Adrenal gland (tissue), 12 donors: ENCODE results near the gene CTSZ. TPM values are rescaled to one million over a fixed set of nuclear protein-coding genes. Genes with fewer than 3 reads are reported as not detected.
"Not testable (repeated sequence)": the region's sequence is repeated elsewhere in the genome, so short reads cannot be mapped to it uniquely, and the experiment has no call there.

Experiments
- DNase-seq, 7 donors: peaks; one replicate each; pipeline ENCODE4 v3.0.0-alpha.2; 2019 to 2020
- H3K27ac ChIP-seq, 5 donors: fragments of 200-600 bp; sonication (generic) in 4 of 5; 1 replicate in 3 of 5; 2 replicates in 2 of 5; pipeline versions ENCODE4 v1.5.1 to v1.8.0; 2016 to 2020; ENCODE audit warnings: mild to moderate bottlenecking in 1 of 5
- H3K27me3 ChIP-seq: fragments of 200-600 bp; 2 replicates; pipeline ENCODE4 v1.8.0; 2021
- H3K36me3 ChIP-seq, 2 donors: fragments of 200-600 bp; replicated peaks in 1 of 2; 1 replicate in 1 of 2; 2 replicates in 1 of 2; pipeline versions ENCODE4 v1.5.1 to v1.8.0; 2018 to 2022
- H3K4me1 ChIP-seq, 2 donors: fragments of 200-600 bp; replicated peaks in 1 of 2; 1 replicate in 1 of 2; 2 replicates in 1 of 2; pipeline versions ENCODE4 v1.5.1 to v1.8.0; 2018 to 2021
- H3K4me3 ChIP-seq, 4 donors: fragments of 200-600 bp; sonication (generic) in 3 of 4; one replicate each; pipeline ENCODE4 v1.5.1; 2016 to 2018
- H3K9me3 ChIP-seq, 3 donors: fragments of 200-600 bp; sonication (generic) in 1 of 3; replicated peaks in 1 of 3; 1 replicate in 2 of 3; 2 replicates in 1 of 3; pipeline versions ENCODE4 v1.5.1 to v1.8.0; 2016 to 2021
- POLR2A ChIP-seq, 2 donors: fragments of 450-650 bp; IDR thresholded peaks; one replicate each; pipeline ENCODE4 v1.6.1; 2017; ENCODE audit warnings: antibody characterized with exemption in 2 of 2, mild to moderate bottlenecking in 2 of 2, moderate library complexity in 1 of 2
- WGBS, 4 donors: extraction: QIAGEN DNeasy Blood & Tissue Kit in 2 of 4; methylation state at CpG; one replicate each; pipeline versions ENCODE4 v1.1.5 to v1.1.7; 2013 to 2017; 5-methylcytosine and 5-hydroxymethylcytosine counted together
- intact Hi-C, 2 donors: fragments of 100-400 bp; cut with DNase I; formaldehyde crosslinking; loops; one replicate each; pipeline versions ENCODE4 v1.14.1 to v1.15.0; 2022 to 2023
- polyA plus RNA-seq, 3 donors: library from polyadenylated mRNA; stranded (reverse); fragments of 200-250 nt in 2 of 3; fragments of 350-450 nt in 1 of 3; fragmentation: Illumina TruSeq in 1 of 3; extraction: RNeasy Lipid Tissue Mini Kit (QIAGEN cat#74804) in 1 of 3; gene quantifications; one replicate each; pipeline ENCODE4 v1.2.3, GENCODE V29; 2013 to 2014
- total RNA-seq, 9 donors: library from RNA; depleted of rRNA in 4 of 9; stranded (reverse); fragments of >200 nt in 4 of 9; fragments of 120-200 nt in 1 of 9; fragmentation: NEBNext Ultra II Directional in 1 of 9; extraction: Animal tissue kit (Norgen Biotek cat#: 25700) in 1 of 9; gene quantifications; one replicate each; pipeline versions ENCODE4 v1.1.0 to v1.2.4, GENCODE V29; 2013 to 2023
- TF ChIP-seq, protein P1 (sequence below), 6 experiments: fragments of 450-650 bp in 4 of 6; fragments of 200-600 bp in 2 of 6; sonication (generic) in 1 of 6; IDR thresholded peaks; 1 replicate in 5 of 6; 2 replicates in 1 of 6; pipeline versions ENCODE4 v1.5.1 to v1.8.0; 2016 to 2021; ENCODE audit warnings: antibody characterized with exemption in 6 of 6, mild to moderate bottlenecking in 2 of 6, moderate library complexity in 1 of 6
- donor health status: healthy with polysubstance abuse.
- donor health status: Bipolar disorder and iron deficiency.
- donor health status: DM: yes; HTN: yes; CAD: no.
- donor health status: DM: no; HTN: no; CAD: no.
- donor health status: DM: no; HTN: no; CAD: no.
- donor health status: DM: yes; HTN: yes; CAD: no.

Gene CTSZ
- total and polyA plus RNA-seq, 12 donors = 36.4 to 266 (median 155) TPM

DNA sequence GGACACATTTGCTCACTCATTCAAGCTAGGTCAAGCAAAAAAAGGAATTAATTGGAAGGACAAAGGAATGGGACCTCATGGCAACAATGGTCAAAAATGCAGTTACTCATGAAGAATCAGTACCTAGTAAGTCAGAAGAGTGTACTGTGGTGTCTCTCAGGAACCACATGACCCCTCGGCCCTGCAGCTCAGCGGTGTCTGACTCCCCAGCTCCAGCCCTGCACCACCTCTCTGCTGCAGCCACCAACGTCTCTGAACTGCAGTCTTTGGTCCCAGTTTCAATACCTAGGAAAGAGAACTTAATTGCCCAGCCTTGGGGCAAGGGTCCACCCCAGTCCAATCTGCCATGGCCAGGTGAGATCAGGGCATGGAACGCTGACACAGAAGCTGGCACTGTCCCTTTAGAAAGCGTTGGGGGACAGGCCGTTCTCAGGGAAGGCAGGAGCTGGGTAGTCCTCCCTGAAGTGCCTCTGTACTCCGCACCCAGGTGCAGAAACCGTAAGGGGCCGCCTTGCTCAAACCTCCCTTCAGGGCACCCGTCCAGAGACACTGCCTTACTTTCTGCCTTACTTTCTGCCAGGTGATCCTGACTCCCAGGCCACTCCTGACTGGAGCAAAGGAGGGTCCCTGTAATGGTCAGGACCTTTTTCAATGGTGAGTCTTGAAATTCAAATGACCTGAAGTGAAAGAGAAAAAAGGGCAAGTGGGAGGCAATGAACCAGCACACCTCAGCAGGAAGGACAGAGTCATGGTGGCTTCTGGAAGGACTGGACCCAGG lies 39.2 kb downstream of the CTSZ start:
- peaks cover 0 to 4% (median 0%) of the 10 kb centered on the region in 3 donors for H3K9me3 ChIP-seq
- H3K27ac ChIP-seq = no peak overlapping the region
- no peak for DNase-seq
- H3K36me3 ChIP-seq = no peaks in the 10 kb centered on the region
- no peak overlapping the region for H3K4me3 ChIP-seq
- no peaks in the 10 kb centered on the region for H3K4me1 ChIP-seq
- WGBS, 4 donors = 83 to 89% (median 86%) methylated on average over 10 of the region's 10 CpGs
- H3K27me3 ChIP-seq = no peaks in the 10 kb centered on the region
- intact Hi-C loops = no loop called here
- no peak for TF ChIP-seq POLR2A (IDR thresholded peaks at IDR 0.05)
- TF ChIP-seq, protein P1, sequence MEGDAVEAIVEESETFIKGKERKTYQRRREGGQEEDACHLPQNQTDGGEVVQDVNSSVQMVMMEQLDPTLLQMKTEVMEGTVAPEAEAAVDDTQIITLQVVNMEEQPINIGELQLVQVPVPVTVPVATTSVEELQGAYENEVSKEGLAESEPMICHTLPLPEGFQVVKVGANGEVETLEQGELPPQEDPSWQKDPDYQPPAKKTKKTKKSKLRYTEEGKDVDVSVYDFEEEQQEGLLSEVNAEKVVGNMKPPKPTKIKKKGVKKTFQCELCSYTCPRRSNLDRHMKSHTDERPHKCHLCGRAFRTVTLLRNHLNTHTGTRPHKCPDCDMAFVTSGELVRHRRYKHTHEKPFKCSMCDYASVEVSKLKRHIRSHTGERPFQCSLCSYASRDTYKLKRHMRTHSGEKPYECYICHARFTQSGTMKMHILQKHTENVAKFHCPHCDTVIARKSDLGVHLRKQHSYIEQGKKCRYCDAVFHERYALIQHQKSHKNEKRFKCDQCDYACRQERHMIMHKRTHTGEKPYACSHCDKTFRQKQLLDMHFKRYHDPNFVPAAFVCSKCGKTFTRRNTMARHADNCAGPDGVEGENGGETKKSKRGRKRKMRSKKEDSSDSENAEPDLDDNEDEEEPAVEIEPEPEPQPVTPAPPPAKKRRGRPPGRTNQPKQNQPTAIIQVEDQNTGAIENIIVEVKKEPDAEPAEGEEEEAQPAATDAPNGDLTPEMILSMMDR (IDR thresholded peaks at IDR 0.05) = no peak

DNA sequence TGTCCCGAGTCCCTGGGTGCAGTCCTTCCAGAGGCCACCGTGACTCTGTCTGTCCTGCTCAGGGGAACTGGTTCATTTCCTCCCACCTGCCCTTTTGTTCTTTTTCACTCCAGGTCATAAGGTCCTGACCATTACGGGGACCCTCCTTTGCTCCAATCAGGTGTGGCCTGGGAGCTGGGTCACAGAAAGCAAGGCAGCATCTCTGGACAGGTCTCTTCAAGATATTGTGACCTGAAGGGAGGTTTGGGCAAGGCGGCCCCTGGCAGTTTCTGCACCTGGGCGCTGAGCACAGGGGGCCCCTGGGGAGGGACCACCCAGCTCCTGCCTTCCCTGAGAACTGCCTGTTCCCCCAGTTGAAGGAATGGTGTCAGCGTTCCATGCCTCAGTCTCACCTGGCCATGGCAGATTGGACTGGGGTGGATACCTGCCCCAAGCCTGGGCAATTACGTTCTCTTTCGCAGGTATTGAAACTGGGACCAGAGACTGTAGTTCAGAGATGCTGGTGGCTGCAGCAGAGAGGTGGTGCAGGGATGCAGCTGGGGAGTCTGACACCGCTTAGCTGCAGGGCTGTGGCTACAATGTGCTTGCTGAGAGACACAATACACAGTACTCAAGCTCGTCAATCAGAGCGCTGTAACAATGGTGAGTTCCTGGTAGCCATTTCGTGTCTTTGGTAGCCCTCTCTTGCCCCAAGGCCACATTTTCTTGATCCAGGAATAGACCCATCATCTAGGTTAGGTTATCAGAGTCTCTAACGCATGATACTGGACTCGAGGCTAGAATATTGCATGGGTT lies 41.6 kb downstream of the CTSZ start:
- H3K36me3 ChIP-seq = no peaks in the 10 kb centered on the region
- H3K4me1 ChIP-seq = no peaks in the 10 kb centered on the region
- no peak for DNase-seq
- H3K27ac ChIP-seq = no peak overlapping the region
- intact Hi-C loops = no loop called here
- WGBS, 4 donors = 73 to 79% (median 75%) methylated on average over 12 to 14 of the region's 14 CpGs
- no peak for TF ChIP-seq POLR2A (IDR thresholded peaks at IDR 0.05)
- TF ChIP-seq, protein P1 (IDR thresholded peaks at IDR 0.05) = no peak
- H3K9me3 ChIP-seq = peaks cover 0 to 4% (median 0%) of the 10 kb centered on the region in 3 donors
- H3K27me3 ChIP-seq = no peaks in the 10 kb centered on the region
- H3K4me3 ChIP-seq = no peak overlapping the region

DNA sequence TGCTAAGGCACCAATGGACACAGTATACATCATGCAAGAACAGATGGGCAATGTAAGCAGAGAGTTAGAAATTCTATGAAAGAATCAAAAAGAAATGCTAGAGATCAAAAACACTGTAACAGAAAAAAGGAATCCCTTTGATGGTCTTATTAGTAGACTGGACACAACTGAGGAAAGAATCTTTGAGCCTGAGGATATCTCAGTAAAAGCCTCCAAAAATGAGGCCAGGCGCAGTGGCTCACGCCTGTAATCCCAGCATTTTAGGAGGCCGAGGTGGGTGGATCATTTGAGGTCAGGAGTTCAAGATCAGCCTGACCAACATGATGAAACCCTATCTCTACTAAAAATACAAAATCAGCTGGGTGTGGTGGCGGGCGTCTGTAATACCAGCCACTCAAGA lies 43.1 kb downstream of the CTSZ start:
- H3K4me1 ChIP-seq, H3K9me3 ChIP-seq, H3K4me3 ChIP-seq, H3K27me3 ChIP-seq, intact Hi-C loops, H3K36me3 ChIP-seq, DNase-seq, H3K27ac ChIP-seq: not testable (repeated sequence)
- 85 to 88% (median 86%) methylated on average over 5 of the region's 5 CpGs for WGBS, 4 donors

DNA sequence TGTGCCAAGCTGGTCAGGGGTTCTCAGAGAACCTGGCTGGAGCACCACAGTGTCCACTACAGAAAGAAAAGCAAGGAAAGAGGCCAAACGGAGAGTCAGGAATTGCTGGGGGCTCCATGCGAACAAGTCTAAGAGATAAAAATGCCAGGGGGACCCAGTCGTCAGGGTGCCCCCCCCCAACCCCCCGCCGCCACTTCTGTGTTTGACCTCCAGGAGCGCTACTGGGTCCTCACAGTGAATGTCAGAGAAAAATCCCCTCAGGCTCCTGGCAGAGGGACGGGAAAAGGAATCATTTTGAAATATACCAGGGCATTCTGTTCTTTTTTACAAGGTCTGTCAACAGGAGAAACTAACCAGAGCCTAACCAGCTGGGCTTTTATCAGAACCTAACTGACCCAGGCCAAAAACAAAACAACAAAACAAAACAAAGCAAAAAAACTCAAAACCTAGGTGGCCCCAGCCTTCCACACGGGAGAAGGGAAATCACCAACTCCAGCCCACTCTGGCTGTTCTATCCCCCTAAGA lies 43.9 kb downstream of the CTSZ start:
- Histone ChIP-seq H3K4me1 (no peaks in the 10 kb centered on the region), H3K9me3 (no peaks in the 10 kb centered on the region), H3K4me3 (no peak overlapping the region), H3K27ac (no peak overlapping the region), H3K36me3 (no peaks in the 10 kb centered on the region), H3K27me3 (no peaks in the 10 kb centered on the region)
- intact Hi-C loops = no loop called here
- TF ChIP-seq, protein P1 (IDR thresholded peaks at IDR 0.05) = no peak
- no peak for TF ChIP-seq POLR2A (IDR thresholded peaks at IDR 0.05)
- WGBS, 4 donors = 59 to 77% (median 63%) methylated on average over 6 to 8 of the region's 8 CpGs
- no peak for DNase-seq
